ES-I3 (cell line): Measurements from ENCODE around the gene TRIML1.

ENCODE experiments used
- H3K36me3 ChIP-seq: 2 replicates; pipeline ENCODE4 v1.6.1; 2013; ENCODE audit warnings: mild to moderate bottlenecking, low read length, control low read depth, moderate library complexity; ENCODE audit not compliant: insufficient read depth
- H3K4me1 ChIP-seq: 2 replicates; pipeline ENCODE4 v1.6.1; 2013; ENCODE audit warnings: mild to moderate bottlenecking, control low read depth, low read length; ENCODE audit not compliant: insufficient read depth
- H3K9ac ChIP-seq: 2 replicates; pipeline ENCODE4 v1.6.1; 2013; ENCODE audit warnings: low read depth, mild to moderate bottlenecking, low read length, moderate library complexity
- H3K9me3 ChIP-seq: 2 replicates; pipeline ENCODE4 v1.6.1; 2013; ENCODE audit warnings: mild to moderate bottlenecking, low read length, moderate library complexity; ENCODE audit not compliant: control insufficient read depth, insufficient read depth

The TRIML1 gene

GRCh38 chr4:188168726-188169373, 29.6 kb downstream of the TRIML1 start:
- Histone ChIP-seq H3K9ac (no peak overlapping the region), H3K36me3 (no peaks in the 10 kb centered on the region), H3K9me3 (no peaks in the 10 kb centered on the region), H3K4me1 (no peaks in the 10 kb centered on the region)

GRCh38 chr4:188171551-188171950, 32.3 kb downstream of the TRIML1 start:
- Histone ChIP-seq H3K9me3 (no peaks in the 10 kb centered on the region), H3K4me1 (no peaks in the 10 kb centered on the region), H3K36me3 (no peaks in the 10 kb centered on the region), H3K9ac (no peak overlapping the region)

GRCh38 chr4:188175288-188175687, 36.0 kb downstream of the TRIML1 start:
- Histone ChIP-seq H3K36me3 (no peaks in the 10 kb centered on the region), H3K9me3 (peaks cover 8% of the 10 kb centered on the region), H3K4me1 (no peaks in the 10 kb centered on the region), H3K9ac (no peak overlapping the region)

GRCh38 chr4:188177997-188178675, 38.9 kb downstream of the TRIML1 start:
- Histone ChIP-seq H3K9ac (no peak overlapping the region), H3K9me3 (peaks cover 8% of the 10 kb centered on the region), H3K36me3 (no peaks in the 10 kb centered on the region), H3K4me1 (no peaks in the 10 kb centered on the region)

GRCh38 chr4:188178806-188179205, 39.6 kb downstream of the TRIML1 start:
- Histone ChIP-seq H3K9me3 (peaks cover 8% of the 10 kb centered on the region), H3K4me1 (no peaks in the 10 kb centered on the region), H3K36me3 (no peaks in the 10 kb centered on the region), H3K9ac (no peak overlapping the region)

- peaks cover 4% of the 10 kb centered on the region; the same call in 1 of the 2 replicates for H3K9me3 ChIP-seq
- H3K36me3 ChIP-seq: no peaks in the 10 kb centered on the region; the same call in 1 of the 2 replicates
- no peaks in the 10 kb centered on the region for H3K4me1 ChIP-seq
- H3K9ac ChIP-seq: no peak overlapping the region
Observed at GRCh38 chr4:188187106-188187505, 47.9 kb downstream of the TRIML1 start.

GRCh38 chr4:188190461-188190860, 51.2 kb downstream of the TRIML1 start:
- H3K36me3 ChIP-seq: no peaks in the 10 kb centered on the region
- H3K9ac ChIP-seq: no peak overlapping the region
- no peaks in the 10 kb centered on the region for H3K4me1 ChIP-seq
- H3K9me3 ChIP-seq: peaks cover 3% of the 10 kb centered on the region; the same call in 1 of the 2 replicates

GRCh38 chr4:188194421-188194820, 55.2 kb downstream of the TRIML1 start:
- Histone ChIP-seq H3K9me3 (peaks cover 6% of the 10 kb centered on the region; the same call in 1 of the 2 replicates), H3K36me3 (no peaks in the 10 kb centered on the region), H3K9ac (no peak overlapping the region), H3K4me1 (peaks cover 7% of the 10 kb centered on the region; the same call in 1 of the 2 replicates)

- no peaks in the 10 kb centered on the region for H3K36me3 ChIP-seq
- H3K9me3 ChIP-seq: peaks cover 6% of the 10 kb centered on the region; the same call in 1 of the 2 replicates
- H3K9ac ChIP-seq: no peak overlapping the region
- H3K4me1 ChIP-seq: peaks cover 8% of the 10 kb centered on the region; the same call in 1 of the 2 replicates
Observed at GRCh38 chr4:188195389-188195985, 56.2 kb downstream of the TRIML1 start.

GRCh38 chr4:188196134-188196735, 57.0 kb downstream of the TRIML1 start:
- H3K9ac ChIP-seq: no peak overlapping the region
- no peaks in the 10 kb centered on the region for H3K36me3 ChIP-seq
- H3K9me3 ChIP-seq: peaks cover 6% of the 10 kb centered on the region; the same call in 1 of the 2 replicates

More at GRCh38 chr4:188196134-188196735, 57.0 kb downstream of the TRIML1 start:
- H3K4me1 ChIP-seq: peaks cover 8% of the 10 kb centered on the region; the same call in 1 of the 2 replicates
